ENCODE results near the gene MPL. TPM values are rescaled to one million over a fixed set of nuclear protein-coding genes. Genes with fewer than 3 reads are reported as not detected.

The MPL gene
- total RNA-seq, 1 experiment from 2014 or later: not detected

DNA sequence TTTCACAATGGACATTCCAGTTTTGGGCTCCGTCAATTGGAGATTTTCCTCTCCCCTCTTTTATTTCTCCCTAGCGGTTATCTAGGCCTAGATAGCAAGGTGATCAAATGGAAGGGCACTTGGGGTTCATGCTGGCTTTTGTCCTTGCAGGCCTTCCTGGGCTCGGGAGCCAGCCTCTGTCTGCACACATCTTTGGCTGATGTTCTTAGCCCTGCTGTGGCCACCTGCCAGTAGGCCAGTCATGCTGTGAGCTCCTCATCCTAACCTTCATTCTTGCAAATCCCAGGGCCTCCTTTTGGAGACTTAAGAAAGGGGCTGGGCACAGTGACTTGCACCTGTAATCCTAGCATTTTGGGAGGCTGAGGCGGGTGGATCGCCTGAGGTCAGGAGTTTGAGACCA is 23.4 kb upstream of the MPL start:
- H3K4me1 ChIP-seq (ENCODE audit: insufficient read depth, low read length, poor library complexity, severe bottlenecking): no peaks in the 10 kb centered on the region
- no peak for DNase-seq (ENCODE audit: low spot score)
- CTCF ChIA-PET: no interaction called here

DNA sequence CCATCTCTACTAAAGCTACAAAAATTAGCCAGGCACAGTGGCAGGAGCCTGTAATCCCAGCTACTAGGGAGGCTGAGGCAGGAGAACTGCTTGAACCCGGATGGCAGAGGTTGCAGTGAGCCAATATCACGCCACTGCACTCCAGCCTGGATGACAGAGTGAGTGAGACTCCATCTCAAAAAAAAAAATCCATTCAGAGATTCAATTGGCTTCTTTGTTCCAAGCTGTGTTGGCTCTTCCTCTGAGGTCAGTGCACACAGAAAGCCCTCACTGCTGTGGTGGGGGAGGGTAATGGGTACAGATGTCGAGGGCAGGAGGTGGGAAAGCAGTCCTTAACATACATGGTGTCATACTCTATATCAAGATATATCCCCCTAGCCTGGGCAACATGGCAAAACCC is 22.1 kb upstream of the MPL start:
- H3K4me3 ChIP-seq (ENCODE audit: low read depth, low read length, poor library complexity, severe bottlenecking): no peak overlapping the region
- H3K4me1 ChIP-seq (ENCODE audit: insufficient read depth, low read length, poor library complexity, severe bottlenecking): no peaks in the 10 kb centered on the region
- POLR2A ChIA-PET (ENCODE audit: low non-redundant PET): no interaction called here
- BruUV-seq (replicated peaks): no TSS peak
- H3K27ac ChIP-seq (ENCODE audit: low read depth, low read length, poor library complexity, severe bottlenecking): no peak overlapping the region
- TF ChIP-seq EZH2 (IDR thresholded peaks at IDR 0.05; ENCODE audit: borderline replicate concordance, low read depth, low read length, poor library complexity, severe bottlenecking): no peak
- TF ChIP-seq, protein P1, sequence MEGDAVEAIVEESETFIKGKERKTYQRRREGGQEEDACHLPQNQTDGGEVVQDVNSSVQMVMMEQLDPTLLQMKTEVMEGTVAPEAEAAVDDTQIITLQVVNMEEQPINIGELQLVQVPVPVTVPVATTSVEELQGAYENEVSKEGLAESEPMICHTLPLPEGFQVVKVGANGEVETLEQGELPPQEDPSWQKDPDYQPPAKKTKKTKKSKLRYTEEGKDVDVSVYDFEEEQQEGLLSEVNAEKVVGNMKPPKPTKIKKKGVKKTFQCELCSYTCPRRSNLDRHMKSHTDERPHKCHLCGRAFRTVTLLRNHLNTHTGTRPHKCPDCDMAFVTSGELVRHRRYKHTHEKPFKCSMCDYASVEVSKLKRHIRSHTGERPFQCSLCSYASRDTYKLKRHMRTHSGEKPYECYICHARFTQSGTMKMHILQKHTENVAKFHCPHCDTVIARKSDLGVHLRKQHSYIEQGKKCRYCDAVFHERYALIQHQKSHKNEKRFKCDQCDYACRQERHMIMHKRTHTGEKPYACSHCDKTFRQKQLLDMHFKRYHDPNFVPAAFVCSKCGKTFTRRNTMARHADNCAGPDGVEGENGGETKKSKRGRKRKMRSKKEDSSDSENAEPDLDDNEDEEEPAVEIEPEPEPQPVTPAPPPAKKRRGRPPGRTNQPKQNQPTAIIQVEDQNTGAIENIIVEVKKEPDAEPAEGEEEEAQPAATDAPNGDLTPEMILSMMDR (conservative IDR thresholded peaks at IDR 0.05; ENCODE audit: low read depth, low read length): no peak
- intact Hi-C loops (cut with micrococcal nuclease; ENCODE audit: unreplicated experiment): no loop called here
- no peaks in the 10 kb centered on the region for H3K27me3 ChIP-seq (replicated peaks; ENCODE audit: insufficient read depth, low read depth, low read length, poor library complexity)
- H3K36me3 ChIP-seq (ENCODE audit: insufficient read depth, low read length, poor library complexity, severe bottlenecking): no peaks in the 10 kb centered on the region
- no peak for DNase-seq (ENCODE audit: low spot score)
- CTCF ChIA-PET: no interaction called here
- no peaks in the 10 kb centered on the region for H3K9me3 ChIP-seq (ENCODE audit: low read depth, low read length, poor library complexity, severe bottlenecking)

More for the DNA sequence above, 23.4 kb upstream of the MPL start:
- TF ChIP-seq, protein P1 (conservative IDR thresholded peaks at IDR 0.05; ENCODE audit: low read depth, low read length): no peak
- TF ChIP-seq EZH2 (IDR thresholded peaks at IDR 0.05; ENCODE audit: borderline replicate concordance, low read depth, low read length, poor library complexity, severe bottlenecking): no peak
- Histone ChIP-seq H3K27me3 (replicated peaks; ENCODE audit: insufficient read depth, low read depth, low read length, poor library complexity) (no peaks in the 10 kb centered on the region), H3K27ac (ENCODE audit: low read depth, low read length, poor library complexity, severe bottlenecking) (no peak overlapping the region), H3K9me3 (ENCODE audit: low read depth, low read length, poor library complexity, severe bottlenecking) (no peaks in the 10 kb centered on the region), H3K4me3 (ENCODE audit: low read depth, low read length, poor library complexity, severe bottlenecking) (no peak overlapping the region), H3K36me3 (ENCODE audit: insufficient read depth, low read length, poor library complexity, severe bottlenecking) (no peaks in the 10 kb centered on the region)
- intact Hi-C loops (cut with micrococcal nuclease; ENCODE audit: unreplicated experiment): no loop called here
- POLR2A ChIA-PET (ENCODE audit: low non-redundant PET): no interaction called here
- no TSS peak for BruUV-seq (replicated peaks)

DNA sequence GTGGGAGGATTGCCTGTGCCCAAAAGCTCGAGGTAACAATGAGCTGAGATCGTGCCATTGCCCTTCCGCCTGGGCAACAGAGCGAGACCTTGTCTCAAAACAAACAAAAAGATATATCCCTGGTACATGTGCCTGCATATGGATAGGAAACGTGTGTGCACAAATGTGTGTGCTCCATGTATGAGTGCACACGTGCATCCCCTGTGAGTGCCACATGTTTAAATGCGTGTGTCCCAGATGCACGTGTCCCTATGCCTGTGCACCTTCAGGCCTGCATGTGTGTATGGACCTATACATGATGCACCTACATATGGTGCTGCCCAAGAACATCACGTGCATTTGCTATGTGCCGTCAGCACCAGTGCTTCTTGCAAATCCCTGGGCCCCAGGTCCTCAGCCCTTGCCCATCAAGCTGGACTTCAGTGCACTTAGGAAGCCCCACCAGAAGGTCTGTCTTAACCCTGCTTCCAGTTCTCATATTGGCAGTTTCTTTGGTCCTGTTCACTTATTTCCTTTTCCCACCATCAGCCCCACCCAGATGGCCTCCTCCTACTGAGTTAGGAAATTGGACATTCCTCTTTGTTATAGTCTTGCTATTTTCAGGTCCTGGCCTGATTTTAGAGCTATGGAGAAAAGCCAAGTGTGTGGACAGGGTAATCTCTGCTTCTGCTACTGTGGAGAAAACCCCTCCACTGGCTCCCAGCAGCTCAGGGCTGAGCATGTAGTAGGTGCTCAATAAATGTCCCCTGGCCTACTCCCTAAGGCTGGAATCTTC is 21.5 kb upstream of the MPL start:
- no TSS peak for BruUV-seq (replicated peaks)
- no peak overlapping the region for H3K27ac ChIP-seq (ENCODE audit: low read depth, low read length, poor library complexity, severe bottlenecking)
- DNase-seq (ENCODE audit: low spot score): no peak
- H3K27me3 ChIP-seq (replicated peaks; ENCODE audit: insufficient read depth, low read depth, low read length, poor library complexity): no peaks in the 10 kb centered on the region
- H3K9me3 ChIP-seq (ENCODE audit: low read depth, low read length, poor library complexity, severe bottlenecking): no peaks in the 10 kb centered on the region
- no peaks in the 10 kb centered on the region for H3K4me1 ChIP-seq (ENCODE audit: insufficient read depth, low read length, poor library complexity, severe bottlenecking)
- no peak for TF ChIP-seq EZH2 (IDR thresholded peaks at IDR 0.05; ENCODE audit: borderline replicate concordance, low read depth, low read length, poor library complexity, severe bottlenecking)
- TF ChIP-seq, protein P1 (conservative IDR thresholded peaks at IDR 0.05; ENCODE audit: low read depth, low read length): no peak
- CTCF ChIA-PET: no interaction called here
- POLR2A ChIA-PET (ENCODE audit: low non-redundant PET): no interaction called here
- no peak overlapping the region for H3K4me3 ChIP-seq (ENCODE audit: low read depth, low read length, poor library complexity, severe bottlenecking)
- H3K36me3 ChIP-seq (ENCODE audit: insufficient read depth, low read length, poor library complexity, severe bottlenecking): no peaks in the 10 kb centered on the region
- intact Hi-C loops (cut with micrococcal nuclease; ENCODE audit: unreplicated experiment): no loop called here

Data from A673 (cell line).